Measurements from ENCODE around the gene SERPINA12. TPM values are rescaled to one million over a fixed set of nuclear protein-coding genes. Genes with fewer than 3 reads are reported as not detected.
"Not testable (repeated sequence)": the region's sequence is repeated elsewhere in the genome, so short reads cannot be mapped to it uniquely, and the experiment has no call there.

The SERPINA12 gene
- total RNA-seq, 1 experiment from 2014 or later = not detected

DNA sequence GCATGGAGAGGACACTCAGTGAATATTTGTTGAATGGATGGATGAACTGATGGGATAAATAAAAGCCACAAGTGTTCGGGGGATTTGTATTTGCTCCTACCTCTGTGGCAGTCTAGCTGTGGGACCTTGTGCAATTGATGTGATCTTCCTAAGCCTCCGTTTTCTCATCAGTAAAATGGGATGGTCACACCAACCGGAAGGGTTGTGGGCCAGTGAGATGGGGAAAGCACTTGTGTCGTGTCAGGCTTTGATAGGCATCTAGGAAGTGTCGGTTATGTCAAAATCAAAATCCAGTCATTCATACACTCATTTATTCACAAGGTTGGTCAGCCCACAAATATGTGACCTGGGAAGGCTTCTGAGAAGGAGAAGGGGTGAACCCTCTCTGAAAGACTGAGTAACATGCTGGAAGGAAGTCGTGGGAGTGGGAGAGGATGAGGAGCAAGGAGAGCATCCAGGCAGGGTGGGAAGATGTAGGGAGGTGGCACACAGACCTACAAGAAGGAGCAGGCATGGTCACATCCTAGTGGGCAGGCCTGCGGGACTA is 25.5 kb downstream of the SERPINA12 start:
- Mint-ChIP-seq H3K9me3 (peaks cover 10% of the 10 kb centered on the region), H3K27me3 (ENCODE audit: low read depth) (peaks cover 2% of the 10 kb centered on the region; the same call in 1 of the 2 replicates), H3K4me1 (peaks cover 19% of the 10 kb centered on the region), H3K4me3 (no peak overlapping the region), H3K27ac (no peak overlapping the region), H3K36me3 (peaks cover 3% of the 10 kb centered on the region)
- CTCF ChIA-PET = interaction anchor here (4.4 kb wide), 1 partner anchor 51 kb away, joined by 264 read pairs; no protein-coding TSS in a partner anchor
- ATAC-seq = no peak
- DNase-seq (ENCODE audit: low spot score) = no peak
- POLR2A ChIA-PET = no interaction called here
- TF ChIP-seq SMAD4 (CRISPR knock-in tag; IDR thresholded peaks at IDR 0.05) (no peak), HMGA2 (CRISPR knock-in tag; IDR thresholded peaks at IDR 0.05) (no peak), ZNF317 (CRISPR knock-in tag; IDR thresholded peaks at IDR 0.05; ENCODE audit: borderline replicate concordance, low read depth) (no peak), ZNF219 (CRISPR knock-in tag; IDR thresholded peaks at IDR 0.05; ENCODE audit: borderline replicate concordance) (no peak), NFATC4 (CRISPR knock-in tag; IDR thresholded peaks at IDR 0.05) (no peak), CREB1 (CRISPR knock-in tag; IDR thresholded peaks at IDR 0.05) (no peak), FOXK1 (CRISPR knock-in tag; IDR thresholded peaks at IDR 0.05) (no peak), NFE2L1 (CRISPR knock-in tag; IDR thresholded peaks at IDR 0.05) (no peak), NR1H2 (CRISPR knock-in tag; IDR thresholded peaks at IDR 0.05) (no peak), ZNF423 (CRISPR knock-in tag; IDR thresholded peaks at IDR 0.05) (no peak)
- TF ChIP-seq, protein P1, sequence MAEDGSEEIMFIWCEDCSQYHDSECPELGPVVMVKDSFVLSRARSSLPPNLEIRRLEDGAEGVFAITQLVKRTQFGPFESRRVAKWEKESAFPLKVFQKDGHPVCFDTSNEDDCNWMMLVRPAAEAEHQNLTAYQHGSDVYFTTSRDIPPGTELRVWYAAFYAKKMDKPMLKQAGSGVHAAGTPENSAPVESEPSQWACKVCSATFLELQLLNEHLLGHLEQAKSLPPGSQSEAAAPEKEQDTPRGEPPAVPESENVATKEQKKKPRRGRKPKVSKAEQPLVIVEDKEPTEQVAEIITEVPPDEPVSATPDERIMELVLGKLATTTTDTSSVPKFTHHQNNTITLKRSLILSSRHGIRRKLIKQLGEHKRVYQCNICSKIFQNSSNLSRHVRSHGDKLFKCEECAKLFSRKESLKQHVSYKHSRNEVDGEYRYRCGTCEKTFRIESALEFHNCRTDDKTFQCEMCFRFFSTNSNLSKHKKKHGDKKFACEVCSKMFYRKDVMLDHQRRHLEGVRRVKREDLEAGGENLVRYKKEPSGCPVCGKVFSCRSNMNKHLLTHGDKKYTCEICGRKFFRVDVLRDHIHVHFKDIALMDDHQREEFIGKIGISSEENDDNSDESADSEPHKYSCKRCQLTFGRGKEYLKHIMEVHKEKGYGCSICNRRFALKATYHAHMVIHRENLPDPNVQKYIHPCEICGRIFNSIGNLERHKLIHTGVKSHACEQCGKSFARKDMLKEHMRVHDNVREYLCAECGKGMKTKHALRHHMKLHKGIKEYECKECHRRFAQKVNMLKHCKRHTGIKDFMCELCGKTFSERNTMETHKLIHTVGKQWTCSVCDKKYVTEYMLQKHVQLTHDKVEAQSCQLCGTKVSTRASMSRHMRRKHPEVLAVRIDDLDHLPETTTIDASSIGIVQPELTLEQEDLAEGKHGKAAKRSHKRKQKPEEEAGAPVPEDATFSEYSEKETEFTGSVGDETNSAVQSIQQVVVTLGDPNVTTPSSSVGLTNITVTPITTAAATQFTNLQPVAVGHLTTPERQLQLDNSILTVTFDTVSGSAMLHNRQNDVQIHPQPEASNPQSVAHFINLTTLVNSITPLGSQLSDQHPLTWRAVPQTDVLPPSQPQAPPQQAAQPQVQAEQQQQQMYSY (CRISPR knock-in tag; IDR thresholded peaks at IDR 0.05) = no peak
- TF ChIP-seq, protein P2, sequence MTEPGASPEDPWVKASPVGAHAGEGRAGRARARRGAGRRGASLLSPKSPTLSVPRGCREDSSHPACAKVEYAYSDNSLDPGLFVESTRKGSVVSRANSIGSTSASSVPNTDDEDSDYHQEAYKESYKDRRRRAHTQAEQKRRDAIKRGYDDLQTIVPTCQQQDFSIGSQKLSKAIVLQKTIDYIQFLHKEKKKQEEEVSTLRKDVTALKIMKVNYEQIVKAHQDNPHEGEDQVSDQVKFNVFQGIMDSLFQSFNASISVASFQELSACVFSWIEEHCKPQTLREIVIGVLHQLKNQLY (CRISPR knock-in tag; IDR thresholded peaks at IDR 0.05) = no peak
- TF ChIP-seq, protein P3, sequence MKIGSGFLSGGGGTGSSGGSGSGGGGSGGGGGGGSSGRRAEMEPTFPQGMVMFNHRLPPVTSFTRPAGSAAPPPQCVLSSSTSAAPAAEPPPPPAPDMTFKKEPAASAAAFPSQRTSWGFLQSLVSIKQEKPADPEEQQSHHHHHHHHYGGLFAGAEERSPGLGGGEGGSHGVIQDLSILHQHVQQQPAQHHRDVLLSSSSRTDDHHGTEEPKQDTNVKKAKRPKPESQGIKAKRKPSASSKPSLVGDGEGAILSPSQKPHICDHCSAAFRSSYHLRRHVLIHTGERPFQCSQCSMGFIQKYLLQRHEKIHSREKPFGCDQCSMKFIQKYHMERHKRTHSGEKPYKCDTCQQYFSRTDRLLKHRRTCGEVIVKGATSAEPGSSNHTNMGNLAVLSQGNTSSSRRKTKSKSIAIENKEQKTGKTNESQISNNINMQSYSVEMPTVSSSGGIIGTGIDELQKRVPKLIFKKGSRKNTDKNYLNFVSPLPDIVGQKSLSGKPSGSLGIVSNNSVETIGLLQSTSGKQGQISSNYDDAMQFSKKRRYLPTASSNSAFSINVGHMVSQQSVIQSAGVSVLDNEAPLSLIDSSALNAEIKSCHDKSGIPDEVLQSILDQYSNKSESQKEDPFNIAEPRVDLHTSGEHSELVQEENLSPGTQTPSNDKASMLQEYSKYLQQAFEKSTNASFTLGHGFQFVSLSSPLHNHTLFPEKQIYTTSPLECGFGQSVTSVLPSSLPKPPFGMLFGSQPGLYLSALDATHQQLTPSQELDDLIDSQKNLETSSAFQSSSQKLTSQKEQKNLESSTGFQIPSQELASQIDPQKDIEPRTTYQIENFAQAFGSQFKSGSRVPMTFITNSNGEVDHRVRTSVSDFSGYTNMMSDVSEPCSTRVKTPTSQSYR (CRISPR knock-in tag; IDR thresholded peaks at IDR 0.05) = no peak
- TF ChIP-seq, protein P4, sequence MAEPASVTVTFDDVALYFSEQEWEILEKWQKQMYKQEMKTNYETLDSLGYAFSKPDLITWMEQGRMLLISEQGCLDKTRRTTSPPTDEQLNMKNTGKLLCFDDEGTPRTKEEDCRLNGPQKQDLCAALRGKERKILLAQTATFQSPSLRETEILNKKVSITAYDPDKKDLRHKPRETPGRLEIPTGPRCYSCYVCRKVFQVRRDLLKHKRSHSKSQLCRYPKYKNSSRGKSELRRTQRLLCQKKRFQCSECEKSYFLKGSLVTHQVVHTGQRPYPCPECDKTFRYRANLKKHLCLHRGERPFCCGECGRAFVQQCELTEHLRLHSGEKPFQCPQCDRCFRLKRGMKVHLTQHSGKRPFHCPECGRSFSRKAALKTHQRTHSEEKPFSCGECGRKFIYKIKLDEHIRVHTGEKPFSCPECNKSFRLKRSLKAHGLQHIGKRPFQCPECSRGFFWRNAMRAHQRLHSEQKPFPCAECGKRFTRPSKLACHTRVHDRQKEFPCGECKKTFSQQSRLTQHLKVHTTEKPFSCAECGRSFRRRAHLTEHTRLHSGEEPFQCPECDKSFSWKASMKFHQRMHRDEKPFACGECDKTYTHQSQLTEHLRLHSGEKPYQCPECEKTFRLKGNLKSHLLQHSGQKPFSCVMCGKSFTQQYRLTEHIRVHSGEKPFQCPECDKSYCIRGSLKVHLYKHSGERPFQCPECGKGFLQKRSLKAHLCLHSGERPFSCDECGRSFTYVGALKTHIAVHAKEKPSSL (CRISPR knock-in tag; conservative IDR thresholded peaks at IDR 0.05) = no peak
- TF ChIP-seq, protein P5, sequence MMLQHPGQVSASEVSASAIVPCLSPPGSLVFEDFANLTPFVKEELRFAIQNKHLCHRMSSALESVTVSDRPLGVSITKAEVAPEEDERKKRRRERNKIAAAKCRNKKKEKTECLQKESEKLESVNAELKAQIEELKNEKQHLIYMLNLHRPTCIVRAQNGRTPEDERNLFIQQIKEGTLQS (CRISPR knock-in tag; conservative IDR thresholded peaks at IDR 0.05) = no peak

DNA sequence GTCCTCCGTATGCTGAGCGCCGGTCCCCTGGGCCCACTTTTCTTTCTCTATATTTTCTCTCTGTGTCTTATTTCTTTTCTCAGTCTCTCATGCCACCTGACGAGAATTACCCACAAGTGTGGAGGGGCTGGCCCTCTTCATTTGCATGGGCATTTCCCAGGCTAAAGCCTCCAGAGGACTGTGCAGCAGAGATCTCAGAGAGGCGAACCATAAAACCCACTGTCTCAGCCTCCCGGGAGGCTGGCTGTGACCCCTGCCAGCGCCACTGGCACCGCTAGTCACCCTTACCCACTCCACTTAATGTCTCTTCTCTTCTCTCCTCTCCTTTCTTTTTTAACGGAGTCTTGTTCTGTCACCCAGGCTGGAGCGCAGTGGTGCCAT is 26.2 kb downstream of the SERPINA12 start:
- CTCF ChIA-PET = no interaction called here
- Mint-ChIP-seq H3K4me3 (no peak overlapping the region), H3K27ac (no peak overlapping the region), H3K4me1 (peaks cover 19% of the 10 kb centered on the region), H3K36me3 (peaks cover 10% of the 10 kb centered on the region), H3K9me3 (peaks cover 17% of the 10 kb centered on the region), H3K27me3 (ENCODE audit: low read depth) (peaks cover 3% of the 10 kb centered on the region; the same call in 1 of the 2 replicates)
- POLR2A ChIA-PET = no interaction called here
- ATAC-seq = no peak
- TF ChIP-seq, protein P6, sequence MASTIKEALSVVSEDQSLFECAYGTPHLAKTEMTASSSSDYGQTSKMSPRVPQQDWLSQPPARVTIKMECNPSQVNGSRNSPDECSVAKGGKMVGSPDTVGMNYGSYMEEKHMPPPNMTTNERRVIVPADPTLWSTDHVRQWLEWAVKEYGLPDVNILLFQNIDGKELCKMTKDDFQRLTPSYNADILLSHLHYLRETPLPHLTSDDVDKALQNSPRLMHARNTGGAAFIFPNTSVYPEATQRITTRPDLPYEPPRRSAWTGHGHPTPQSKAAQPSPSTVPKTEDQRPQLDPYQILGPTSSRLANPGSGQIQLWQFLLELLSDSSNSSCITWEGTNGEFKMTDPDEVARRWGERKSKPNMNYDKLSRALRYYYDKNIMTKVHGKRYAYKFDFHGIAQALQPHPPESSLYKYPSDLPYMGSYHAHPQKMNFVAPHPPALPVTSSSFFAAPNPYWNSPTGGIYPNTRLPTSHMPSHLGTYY (CRISPR knock-in tag; IDR thresholded peaks at IDR 0.05) = no peak
- no peak for TF ChIP-seq ZNF396 (CRISPR knock-in tag; IDR thresholded peaks at IDR 0.05; ENCODE audit: borderline replicate concordance)
- no peak for DNase-seq (ENCODE audit: low spot score)

DNA sequence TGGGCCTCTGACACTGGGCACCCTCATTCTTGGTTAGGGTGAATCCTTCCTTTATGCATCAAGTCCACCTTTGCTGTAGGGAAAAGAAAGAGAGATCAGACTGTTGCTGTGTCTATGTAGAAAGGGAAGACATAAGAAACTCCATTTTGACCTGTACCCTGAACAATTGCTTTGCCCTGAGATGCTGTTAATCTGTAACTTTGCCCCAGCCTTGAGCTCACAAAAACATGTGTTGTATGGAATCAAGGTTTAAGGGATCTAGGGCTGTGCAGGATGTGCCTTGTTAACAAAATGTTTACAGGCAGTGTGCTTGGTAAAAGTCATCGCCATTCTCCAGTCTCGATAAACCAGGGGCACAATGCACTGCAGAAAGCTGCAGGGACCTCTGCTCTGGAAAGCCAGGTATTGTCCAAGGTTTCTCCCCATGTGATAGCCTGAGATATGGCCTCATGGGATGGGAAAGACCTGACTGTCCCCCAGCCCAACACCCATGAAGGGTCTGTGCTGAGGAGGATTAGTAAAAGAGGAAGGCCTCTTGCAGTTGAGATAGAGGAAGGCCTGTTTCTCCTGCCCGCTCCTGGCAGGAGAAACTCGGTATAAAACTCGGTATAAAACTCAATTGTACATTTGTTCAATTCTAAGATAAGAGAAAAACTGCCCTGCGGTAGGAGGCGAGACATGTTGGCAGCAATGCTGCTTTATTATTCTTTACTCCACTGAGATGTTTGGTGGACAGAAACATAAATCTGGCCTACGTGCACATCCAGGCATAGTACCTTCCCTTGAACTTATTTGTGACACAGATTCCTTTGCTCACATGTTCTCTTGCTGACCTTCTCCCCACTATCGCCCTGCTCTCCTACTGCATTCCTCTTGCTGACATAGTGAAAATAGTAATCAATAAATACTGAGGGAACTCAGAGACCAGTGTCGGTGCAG is 26.9 kb downstream of the SERPINA12 start:
- Mint-ChIP-seq H3K9me3 (peaks cover 23% of the 10 kb centered on the region), H3K4me1 (peaks cover 18% of the 10 kb centered on the region), H3K36me3 (peaks cover 15% of the 10 kb centered on the region)
- H3K27me3 Mint-ChIP-seq (ENCODE audit: low read depth); DNase-seq (ENCODE audit: low spot score); POLR2A ChIA-PET; H3K27ac Mint-ChIP-seq; H3K4me3 Mint-ChIP-seq; CTCF ChIA-PET; ATAC-seq: not testable (repeated sequence)
